Neuronal stem cell (in vitro differentiated cells): ENCODE measurements around the gene HGF.

Source experiments
- DNase-seq: peaks from one replicate; pipeline ENCODE4 v3.0.0-alpha.2; 2013; ENCODE audit warnings: low spot score
- H2AFZ ChIP-seq: one replicate; pipeline ENCODE4 v1.6.1; 2013; ENCODE audit warnings: mild to moderate bottlenecking, low read length, inconsistent platforms
- H2AK5ac ChIP-seq: 2 replicates; pipeline ENCODE4 v1.6.1; 2013; ENCODE audit warnings: low read depth, mild to moderate bottlenecking, inconsistent platforms, low read length, moderate library complexity, mixed read lengths
- H2BK120ac ChIP-seq: 2 replicates; pipeline ENCODE4 v1.6.1; 2013; ENCODE audit warnings: low read depth, mild to moderate bottlenecking, inconsistent platforms, low read length, moderate library complexity, mixed read lengths
- H2BK12ac ChIP-seq: one replicate; pipeline ENCODE4 v1.6.1; 2013; ENCODE audit warnings: low read length, inconsistent platforms
- H2BK15ac ChIP-seq: 2 replicates; pipeline ENCODE4 v1.6.1; 2013; ENCODE audit warnings: mild to moderate bottlenecking, low read length, inconsistent platforms, mixed read lengths
- H2BK5ac ChIP-seq: one replicate; pipeline ENCODE4 v1.6.1; 2013; ENCODE audit warnings: inconsistent platforms, mild to moderate bottlenecking, low read length, moderate library complexity
- H3K14ac ChIP-seq: one replicate; pipeline ENCODE4 v1.6.1; 2013; ENCODE audit warnings: low read length, inconsistent platforms
- H3K18ac ChIP-seq: 2 replicates; pipeline ENCODE4 v1.6.1; 2013; ENCODE audit warnings: low read length, inconsistent platforms
- H3K23ac ChIP-seq: 2 replicates; pipeline ENCODE4 v1.6.1; 2013; ENCODE audit warnings: low read depth, mild to moderate bottlenecking, mixed read lengths, low read length, inconsistent platforms; ENCODE audit not compliant: poor library complexity
- H3K27ac ChIP-seq: replicated peaks from 3 replicates; pipeline ENCODE4 v1.5.1; 2013; ENCODE audit warnings: low read length, inconsistent platforms
- H3K27me3 ChIP-seq, 3 experiments: 2 replicates each; pipeline ENCODE4 v1.6.1; 2013; ENCODE audit warnings: low read length in 3 of 3, mild to moderate bottlenecking in 2 of 3, inconsistent platforms in 1 of 3, low read depth in 1 of 3, mixed read lengths in 1 of 3, moderate library complexity in 1 of 3; ENCODE audit not compliant: control insufficient read depth in 3 of 3, insufficient read depth in 3 of 3
- H3K36me3 ChIP-seq, 2 donors: replicated peaks in 1 of 2; 2 replicates each; pipeline ENCODE4 v1.6.1; 2013; ENCODE audit warnings: low read length in 2 of 2; ENCODE audit not compliant: control insufficient read depth in 2 of 2, insufficient read depth in 2 of 2
- H3K4ac ChIP-seq: 2 replicates; pipeline ENCODE4 v1.6.1; 2013; ENCODE audit warnings: inconsistent platforms, mild to moderate bottlenecking, low read length, moderate library complexity
- H3K4me1 ChIP-seq, 2 donors: 1 replicate in 1 of 2; 2 replicates in 1 of 2; pipeline ENCODE4 v1.6.1; 2013; ENCODE audit warnings: low read length in 2 of 2, low read depth in 1 of 2; ENCODE audit not compliant: control insufficient read depth in 2 of 2, insufficient read depth in 1 of 2
- H3K4me2 ChIP-seq: one replicate; pipeline ENCODE4 v1.6.1; 2013; ENCODE audit warnings: mild to moderate bottlenecking, low read length, inconsistent platforms; ENCODE audit not compliant: insufficient read depth, poor library complexity, severe bottlenecking
- H3K4me3 ChIP-seq, 2 donors: 2 replicates each; pipeline ENCODE4 v1.5.1; 2013; ENCODE audit warnings: low read length in 2 of 2, mild to moderate bottlenecking in 2 of 2, inconsistent platforms in 1 of 2, moderate library complexity in 1 of 2
- H3K79me1 ChIP-seq: one replicate; pipeline ENCODE4 v1.6.1; 2013; ENCODE audit warnings: low read depth, mild to moderate bottlenecking, inconsistent platforms, low read length, moderate library complexity
- H3K9ac ChIP-seq: one replicate; pipeline ENCODE4 v1.6.1; 2013; ENCODE audit warnings: mild to moderate bottlenecking, low read depth, low read length, inconsistent platforms; ENCODE audit not compliant: poor library complexity
- H3K9me3 ChIP-seq, 2 donors: replicated peaks in 1 of 2; 2 replicates each; pipeline versions ENCODE3 to v1.6.1; 2013; ENCODE audit warnings: low read length in 2 of 2, mild to moderate bottlenecking in 2 of 2, inconsistent platforms in 1 of 2, low read depth in 1 of 2, mixed read lengths in 1 of 2, moderate library complexity in 1 of 2; ENCODE audit not compliant: control insufficient read depth in 2 of 2, insufficient read depth in 1 of 2
- H4K8ac ChIP-seq: one replicate; pipeline ENCODE4 v1.6.1; 2013; ENCODE audit warnings: low read depth, mild to moderate bottlenecking, inconsistent platforms, low read length, moderate library complexity
- H4K91ac ChIP-seq: one replicate; pipeline ENCODE4 v1.6.1; 2013; ENCODE audit warnings: low read length, low read depth, mild to moderate bottlenecking, inconsistent platforms; ENCODE audit not compliant: poor library complexity
- WGBS, 2 donors: extraction: QIAGEN DNeasy Blood & Tissue Kit; methylation state at CpG; one replicate each; pipeline ENCODE4 v1.1.7; 2013; ENCODE audit warnings: missing lambda C conversion rate in 2 of 2, mixed read lengths in 1 of 2; ENCODE audit not compliant: insufficient read length in 2 of 2, insufficient replicate concordance in 1 of 2; ENCODE audit errors: extremely low coverage in 2 of 2; 5-methylcytosine and 5-hydroxymethylcytosine counted together

HGF gene

GRCh38 chr7:81790120-81790500 lies 20.3 kb upstream of the HGF start:
- no peak for DNase-seq
- Histone ChIP-seq H3K4me3 (no peak overlapping the region), H3K4me1 (peaks cover 2 to 4% of the 10 kb centered on the region in 2 donors), H3K9ac (no peak overlapping the region), H3K4ac (no peak overlapping the region), H2BK5ac (no peak overlapping the region), H3K36me3 (no peaks in the 10 kb centered on the region), H3K79me1 (no peaks in the 10 kb centered on the region), H3K9me3 (no peaks in the 10 kb centered on the region), H3K14ac (no peak overlapping the region), H4K8ac (no peak overlapping the region), H3K27me3 (no peaks in the 10 kb centered on the region), H3K23ac (no peak overlapping the region), H2BK120ac (no peak overlapping the region), H3K4me2 (no peak overlapping the region), H4K91ac (no peak overlapping the region), H2AK5ac (no peak overlapping the region), H3K18ac (no peak overlapping the region), H2BK15ac (no peak overlapping the region), H3K27ac (no peak overlapping the region), H2BK12ac (no peak overlapping the region), H2AFZ (peak overlapping the region; percentile 40)
- no CpG with 5 or more reads among the region's 2 CpGs for WGBS, 2 donors

GRCh38 chr7:81789406-81790119 lies 19.7 kb upstream of the HGF start:
- Histone ChIP-seq H3K27ac (no peak overlapping the region), H2BK120ac (no peak overlapping the region), H2BK15ac (no peak overlapping the region), H3K4me1 (peaks cover 2 to 4% of the 10 kb centered on the region in 2 donors), H2AK5ac (no peak overlapping the region), H3K18ac (no peak overlapping the region), H3K14ac (no peak overlapping the region), H3K4ac (no peak overlapping the region), H3K27me3 (no peaks in the 10 kb centered on the region), H3K36me3 (no peaks in the 10 kb centered on the region), H2AFZ (peak overlapping the region; percentile 40), H4K8ac (no peak overlapping the region), H4K91ac (no peak overlapping the region), H3K4me3 (no peak overlapping the region), H2BK12ac (no peak overlapping the region), H3K23ac (no peak overlapping the region), H2BK5ac (no peak overlapping the region), H3K4me2 (no peak overlapping the region), H3K9me3 (no peaks in the 10 kb centered on the region), H3K9ac (no peak overlapping the region), H3K79me1 (no peaks in the 10 kb centered on the region)
- no peak for DNase-seq
- no CpG with 5 or more reads among the region's 1 CpG for WGBS, 2 donors

DNA sequence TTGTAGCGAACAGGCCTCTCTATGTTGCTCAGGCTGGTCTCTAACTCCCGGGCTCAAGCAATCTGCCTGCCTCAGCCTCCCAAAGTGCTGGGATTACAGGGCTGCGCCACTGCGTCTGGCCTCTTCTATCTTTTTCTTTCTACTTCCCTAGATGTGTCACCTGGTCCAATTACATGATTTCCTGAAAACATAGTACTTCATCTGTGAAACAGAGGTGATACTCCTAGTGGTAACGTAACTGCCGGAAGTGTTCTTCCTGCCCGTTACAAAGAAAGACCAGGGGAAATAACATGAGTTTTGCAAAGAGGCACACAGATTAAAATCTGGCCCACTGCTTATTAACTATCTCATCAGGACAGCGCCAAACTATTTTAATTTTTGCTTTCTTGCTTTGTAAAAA lies 18.4 kb upstream of the HGF start:
- no peak overlapping the region for H2AFZ ChIP-seq
- H3K4me3 ChIP-seq = no peak overlapping the region
- no peak overlapping the region for H3K23ac ChIP-seq
- peaks cover 2 to 4% of the 10 kb centered on the region in 2 donors for H3K4me1 ChIP-seq
- WGBS, 2 donors = no CpG with 5 or more reads among the region's 8 CpGs
- H2BK15ac ChIP-seq = no peak overlapping the region
- H3K14ac ChIP-seq = no peak overlapping the region
- H2AK5ac ChIP-seq = no peak overlapping the region
- H4K8ac ChIP-seq = no peak overlapping the region
- H3K4me2 ChIP-seq = no peak overlapping the region
- no peak overlapping the region for H3K9ac ChIP-seq
- no peak overlapping the region for H3K27ac ChIP-seq
- no peak overlapping the region for H3K18ac ChIP-seq
- no peaks in the 10 kb centered on the region for H3K36me3 ChIP-seq
- H2BK5ac ChIP-seq = no peak overlapping the region
- H3K27me3 ChIP-seq = no peaks in the 10 kb centered on the region
- no peak overlapping the region for H2BK120ac ChIP-seq
- no peak overlapping the region for H2BK12ac ChIP-seq
- DNase-seq = no peak
- no peak overlapping the region for H3K4ac ChIP-seq
- no peaks in the 10 kb centered on the region for H3K79me1 ChIP-seq
- H4K91ac ChIP-seq = no peak overlapping the region
- no peaks in the 10 kb centered on the region for H3K9me3 ChIP-seq

DNA sequence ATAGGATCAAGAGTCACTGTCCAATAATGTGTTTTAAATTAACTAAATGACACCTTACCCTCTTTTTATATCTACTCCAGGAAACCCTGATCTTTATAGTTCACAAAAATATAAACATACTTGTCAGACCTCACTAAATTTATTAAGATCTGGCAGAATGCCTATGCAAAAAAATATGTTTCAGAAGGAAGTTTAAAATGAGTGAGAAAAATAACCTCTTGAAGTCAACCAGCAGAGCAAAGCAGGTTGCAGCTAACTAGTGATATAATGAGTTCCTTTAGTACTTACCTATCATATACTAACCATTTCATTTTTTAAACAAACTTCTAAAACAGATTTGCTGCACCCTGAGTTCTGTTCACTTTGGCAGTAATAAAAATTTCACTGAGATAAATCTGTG lies 14.0 kb upstream of the HGF start:
- H3K4ac ChIP-seq = no peak overlapping the region
- no peak overlapping the region for H2AFZ ChIP-seq
- H4K91ac ChIP-seq = no peak overlapping the region
- H3K9ac ChIP-seq = no peak overlapping the region
- no peak overlapping the region for H3K14ac ChIP-seq
- H2BK120ac ChIP-seq = no peak overlapping the region
- no peaks in the 10 kb centered on the region for H3K79me1 ChIP-seq
- no peak overlapping the region for H3K18ac ChIP-seq
- no peak overlapping the region for H2BK5ac ChIP-seq
- no peaks in the 10 kb centered on the region for H3K27me3 ChIP-seq
- H3K4me2 ChIP-seq = no peak overlapping the region
- DNase-seq = no peak
- H4K8ac ChIP-seq = no peak overlapping the region
- H3K27ac ChIP-seq = no peak overlapping the region
- no peak overlapping the region for H2BK15ac ChIP-seq
- H2AK5ac ChIP-seq = no peak overlapping the region
- no peak overlapping the region for H2BK12ac ChIP-seq
- H3K4me3 ChIP-seq = no peak overlapping the region
- no peaks in the 10 kb centered on the region for H3K9me3 ChIP-seq
- H3K4me1 ChIP-seq = no peaks in the 10 kb centered on the region
- H3K23ac ChIP-seq = no peak overlapping the region
- H3K36me3 ChIP-seq = no peaks in the 10 kb centered on the region
